Large intestine (tissue), 3 donors: ENCODE data around the gene FMN1. TPM values are rescaled to one million over a fixed set of nuclear protein-coding genes. Genes with fewer than 3 reads are reported as not detected.

Experiments used
- DNase-seq, 2 donors: peaks; one replicate each; pipeline versions ENCODE4 v3.0.0 to v3.0.0-alpha.2; 2013
- H3K27ac ChIP-seq: one replicate; pipeline ENCODE4 v1.5.1; 2013; ENCODE audit warnings: low read length
- H3K27me3 ChIP-seq: 2 replicates; pipeline ENCODE4 v1.6.1; 2013; ENCODE audit warnings: low read length; ENCODE audit not compliant: control insufficient read depth, insufficient read depth
- H3K36me3 ChIP-seq: 2 replicates; pipeline ENCODE4 v1.6.1; 2013; ENCODE audit warnings: low read length; ENCODE audit not compliant: control insufficient read depth, insufficient read depth
- H3K4me1 ChIP-seq: one replicate; pipeline ENCODE4 v1.6.1; 2013; ENCODE audit warnings: low read length; ENCODE audit not compliant: control insufficient read depth, insufficient read depth
- H3K4me3 ChIP-seq: one replicate; pipeline ENCODE4 v1.5.1; 2013; ENCODE audit warnings: low read length
- H3K9me3 ChIP-seq: one replicate; pipeline ENCODE4 v1.6.1; 2013; ENCODE audit warnings: mild to moderate bottlenecking, low read depth, low read length, moderate library complexity; ENCODE audit not compliant: control insufficient read depth
- WGBS: methylation state at CpG from one replicate; pipeline ENCODE4 v1.1.5; 2013; ENCODE audit warnings: low lambda C conversion rate; ENCODE audit not compliant: insufficient coverage; 5-methylcytosine and 5-hydroxymethylcytosine counted together
- polyA plus RNA-seq: library from polyadenylated mRNA; unstranded; fragments of 120-200 nt; gene quantifications from one replicate; pipeline ENCODE4 v1.2.1, GENCODE V29; 2013

The FMN1 gene
- polyA plus RNA-seq, 1 donor = 0.88 TPM

- Histone ChIP-seq H3K27me3 (peaks cover 56% of the 10 kb centered on the region), H3K4me3 (no peak overlapping the region), H3K36me3 (no peaks in the 10 kb centered on the region), H3K27ac (no peak overlapping the region), H3K9me3 (peaks cover 15% of the 10 kb centered on the region), H3K4me1 (peaks cover 5% of the 10 kb centered on the region)
- 80% methylated on average over 1 of the region's 6 CpGs for WGBS
- no peak for DNase-seq
These were observed 472.9 kb downstream of the FMN1 start for GRCh38 chr15:32721596-32721995.

GRCh38 chr15:32718821-32719716, 475.4 kb downstream of the FMN1 start:
- H3K4me3 ChIP-seq = peak overlapping the region; percentile 39
- no peak for DNase-seq
- no peaks in the 10 kb centered on the region for H3K36me3 ChIP-seq
- H3K4me1 ChIP-seq = peaks cover 5% of the 10 kb centered on the region
- peaks cover 70% of the 10 kb centered on the region for H3K27me3 ChIP-seq
- no CpG with 5 or more reads among the region's 70 CpGs for WGBS
- H3K27ac ChIP-seq = no peak overlapping the region
- H3K9me3 ChIP-seq = peaks cover 15% of the 10 kb centered on the region

- H3K4me3 ChIP-seq = peak overlapping the region; percentile 39
- H3K36me3 ChIP-seq = no peaks in the 10 kb centered on the region
- H3K27ac ChIP-seq = no peak overlapping the region
- peaks cover 5% of the 10 kb centered on the region for H3K4me1 ChIP-seq
- peak in 1 of 2 donors; percentile 37 for DNase-seq
- WGBS = no CpG with 5 or more reads among the region's 60 CpGs
- peaks cover 15% of the 10 kb centered on the region for H3K9me3 ChIP-seq
- H3K27me3 ChIP-seq = peaks cover 76% of the 10 kb centered on the region
These were observed 476.2 kb downstream of the FMN1 start for GRCh38 chr15:32718227-32718820.

GRCh38 chr15:32717426-32718226, 476.9 kb downstream of the FMN1 start, which contains the start of gene GREM1:
GREM1 (plus strand) TSS chr15:32718004; CDS start chr15:32730691, 12,687 bp downstream.
- peak within 1 kb of the TSS; percentile 39 for H3K4me3 ChIP-seq
- no peak for DNase-seq
- H3K27me3 ChIP-seq = peaks cover 77% of the 10 kb centered on the region
- no peak within 1 kb of the TSS for H3K27ac ChIP-seq
- peaks cover 5% of the 10 kb centered on the region for H3K4me1 ChIP-seq
- H3K9me3 ChIP-seq = peaks cover 15% of the 10 kb centered on the region
- no peaks in the 10 kb centered on the region for H3K36me3 ChIP-seq
- WGBS = no CpG with 5 or more reads among the region's 99 CpGs

- Histone ChIP-seq H3K36me3 (no peaks in the 10 kb centered on the region), H3K9me3 (peaks cover 15% of the 10 kb centered on the region), H3K4me3 (no peak overlapping the region), H3K4me1 (peaks cover 5% of the 10 kb centered on the region), H3K27me3 (peaks cover 74% of the 10 kb centered on the region), H3K27ac (no peak overlapping the region)
- 12% methylated on average over 5 of the region's 21 CpGs for WGBS
- DNase-seq = no peak
These were observed 477.5 kb downstream of the FMN1 start for GRCh38 chr15:32716915-32717425.

- Histone ChIP-seq H3K36me3 (no peaks in the 10 kb centered on the region), H3K27me3 (peaks cover 69% of the 10 kb centered on the region), H3K4me1 (peaks cover 5% of the 10 kb centered on the region), H3K9me3 (peaks cover 15% of the 10 kb centered on the region), H3K4me3 (no peak overlapping the region), H3K27ac (no peak overlapping the region)
- DNase-seq = no peak
- WGBS = 25% methylated on average over 7 of the region's 13 CpGs
These were observed 478.1 kb downstream of the FMN1 start for GRCh38 chr15:32716216-32716914.

Other genes with a start within 250 kb of the FMN1 start
- 6.5 TPM for gene RYR3, start 116.3 kb upstream of the FMN1 start, polyA plus RNA-seq